Frontal cortex (tissue), 4 donors: ENCODE measurements around the gene ATL2. TPM values are rescaled to one million over a fixed set of nuclear protein-coding genes. Genes with fewer than 3 reads are reported as not detected.
"Not testable (repeated sequence)": the region's sequence is repeated elsewhere in the genome, so short reads cannot be mapped to it uniquely, and the experiment has no call there.

Source experiments
- DNase-seq, 2 donors: peaks; one replicate each; pipeline ENCODE4 v3.0.0; 2012; ENCODE audit warnings: low spot score in 2 of 2
- FAIRE-seq: peaks from 2 replicates; lab custom pipeline; 2012; peaks lifted over from hg19 to GRCh38; lab: Jason Lieb, UNC
- total RNA-seq: library from RNA; depleted of rRNA; stranded (reverse); fragments of >200 nt; gene quantifications from one replicate; pipeline ENCODE4 v1.2.3, GENCODE V29; 2014
- donor health status: control.
- donor health status: control.
- donor health status: control.

Gene ATL2
- total RNA-seq, 1 donor from 2014 or later: 102 TPM

GRCh38 chr2:38344813-38345212, 32.3 kb downstream of the ATL2 start:
- no peak for FAIRE-seq
- DNase-seq: no peak

- DNase-seq: no peak
- FAIRE-seq: no peak
Measured at GRCh38 chr2:38343212-38343611, 33.9 kb downstream of the ATL2 start.

- DNase-seq (no peak), FAIRE-seq (no peak)
Measured at GRCh38 chr2:38336621-38337020, 40.5 kb downstream of the ATL2 start.

- FAIRE-seq: no peak
- DNase-seq: no peak
Measured at GRCh38 chr2:38330754-38331153, 46.3 kb downstream of the ATL2 start.

GRCh38 chr2:38327580-38327979, 49.5 kb downstream of the ATL2 start:
- DNase-seq (no peak), FAIRE-seq (no peak)

GRCh38 chr2:38323623-38324022, 53.5 kb downstream of the ATL2 start:
- DNase-seq (no peak), FAIRE-seq (no peak)

- FAIRE-seq (no peak), DNase-seq (no peak)
Measured at GRCh38 chr2:38322224-38322914, 54.7 kb downstream of the ATL2 start.

- not testable (repeated sequence) for DNase-seq, FAIRE-seq
Measured at GRCh38 chr2:38319240-38319639, 57.8 kb downstream of the ATL2 start.

GRCh38 chr2:38317725-38318124, 59.3 kb downstream of the ATL2 start:
- FAIRE-seq (no peak), DNase-seq (no peak)

GRCh38 chr2:38315707-38316333, 61.3 kb downstream of the ATL2 start:
- DNase-seq: peak; percentile 5 to 37
- FAIRE-seq: no peak

GRCh38 chr2:38308821-38309220, 68.3 kb downstream of the ATL2 start:
- FAIRE-seq: no peak
- no peak for DNase-seq

- FAIRE-seq: no peak
Measured at GRCh38 chr2:38301969-38302702, 74.9 kb downstream of the ATL2 start.

GRCh38 chr2:38301340-38301968, 75.6 kb downstream of the ATL2 start:
- DNase-seq (no peak), FAIRE-seq (no peak)

More at GRCh38 chr2:38301969-38302702, 74.9 kb downstream of the ATL2 start:
- no peak for DNase-seq

GRCh38 chr2:38298539-38298938, 78.5 kb downstream of the ATL2 start:
- no peak for FAIRE-seq
- DNase-seq: no peak

- FAIRE-seq: no peak
- no peak for DNase-seq
Measured at GRCh38 chr2:38296197-38296780, 80.8 kb downstream of the ATL2 start.

- DNase-seq: no peak
- no peak for FAIRE-seq
Measured at GRCh38 chr2:38294597-38294996, 82.5 kb downstream of the ATL2 start.

GRCh38 chr2:38293152-38293865, 83.8 kb downstream of the ATL2 start:
- no peak for DNase-seq
- FAIRE-seq: no peak

- DNase-seq (no peak), FAIRE-seq (no peak)
Measured at GRCh38 chr2:38290332-38290731, 86.7 kb downstream of the ATL2 start.

- FAIRE-seq (no peak), DNase-seq (no peak)
Measured at GRCh38 chr2:38284971-38285370, 92.1 kb downstream of the ATL2 start.
